SK-N-SH (cell line): Measurements from ENCODE around the gene TRAF2. TPM values are rescaled to one million over a fixed set of nuclear protein-coding genes. Genes with fewer than 3 reads are reported as not detected.

Experiments used
- CTCF ChIA-PET: fragments of 300-600, 350-600 bp; formaldehyde crosslinking; extraction: SDS; loops from one replicate; lab custom pipeline; 2021; lab: Yijun Ruan, JAX
- POLR2A ChIA-PET: fragments of 350-600 bp; sonication (Branson Sonifier 250); formaldehyde crosslinking; extraction: SDS; loops from one replicate; lab custom pipeline; 2020; ENCODE audit warnings: antibody characterized with exemption, inconsistent platforms; lab: Yijun Ruan, JAX
- DNase-seq: peaks from one replicate; pipeline ENCODE4 v3.0.0; 2012
- H2AFZ ChIP-seq: fragments of 200-600 bp; sonication (generic); 2 replicates; pipeline ENCODE4 v1.8.1; 2016; ENCODE audit warnings: antibody characterized with exemption, mild to moderate bottlenecking, low read depth
- H3F3A ChIP-seq: fragments of 200-600 bp; sonication (generic); replicated peaks from 2 replicates; pipeline ENCODE3; 2016; ENCODE audit warnings: antibody characterized with exemption, mild to moderate bottlenecking; ENCODE audit not compliant: insufficient read depth
- H3K27ac ChIP-seq, 2 experiments: fragments of 200-500 bp in 1 of 2; fragments of 200-600 bp in 1 of 2; sonication (Bioruptor generic) in 1 of 2; sonication (generic), shearing (Covaris generic) in 1 of 2; 2 replicates each; pipeline versions ENCODE4 v1.5.1 to v1.6.1; 2014 to 2016; ENCODE audit warnings: low read depth in 2 of 2, inconsistent platforms in 1 of 2, low read length in 1 of 2, mild to moderate bottlenecking in 1 of 2, mixed read lengths in 1 of 2
- H3K27me3 ChIP-seq: fragments of 200-600 bp; sonication (generic), shearing (Covaris generic); 2 replicates; pipeline ENCODE4 v1.6.1; 2016; ENCODE audit warnings: mixed run types; ENCODE audit not compliant: insufficient read depth
- H3K36me3 ChIP-seq, 2 experiments: fragments of 200-500 bp in 1 of 2; fragments of 200-600 bp in 1 of 2; sonication (Bioruptor generic) in 1 of 2; sonication (generic) in 1 of 2; replicated peaks in 1 of 2; 2 replicates each; pipeline versions ENCODE3 to v1.5.1; 2014 to 2016; ENCODE audit warnings: low read length in 1 of 2, mild to moderate bottlenecking in 1 of 2; ENCODE audit not compliant: insufficient read depth in 2 of 2, control insufficient read depth in 1 of 2
- H3K4me1 ChIP-seq, 2 experiments: fragments of 200-500 bp in 1 of 2; fragments of 200-600 bp in 1 of 2; sonication (Bioruptor generic) in 1 of 2; sonication (generic), shearing (Covaris generic) in 1 of 2; 2 replicates each; pipeline versions ENCODE4 v1.5.1 to v1.6.1; 2014 to 2016; ENCODE audit warnings: low read depth in 1 of 2, low read length in 1 of 2, mixed run types in 1 of 2; ENCODE audit not compliant: insufficient read depth in 2 of 2, control insufficient read depth in 1 of 2
- H3K4me2 ChIP-seq: fragments of 200-600 bp; sonication (generic), shearing (Covaris generic); 2 replicates; pipeline ENCODE4 v1.6.1; 2017; ENCODE audit warnings: mixed run types
- H3K4me3 ChIP-seq, 2 experiments: fragments of 200-500 bp in 1 of 2; fragments of 200-600 bp in 1 of 2; sonication (Bioruptor generic) in 1 of 2; sonication (generic), shearing (Covaris generic) in 1 of 2; 2 replicates each; pipeline versions ENCODE4 v1.5.1 to v1.8.1; 2014 to 2016; ENCODE audit warnings: low read depth in 2 of 2, inconsistent platforms in 1 of 2, low read length in 1 of 2, mild to moderate bottlenecking in 1 of 2, mixed read lengths in 1 of 2, moderate library complexity in 1 of 2
- H3K79me2 ChIP-seq: fragments of 200-600 bp; sonication (generic); 2 replicates; pipeline ENCODE4 v1.8.1; 2017; ENCODE audit warnings: mild to moderate bottlenecking; ENCODE audit not compliant: insufficient read depth
- H3K9ac ChIP-seq: fragments of 200-600 bp; sonication (generic); 2 replicates; pipeline ENCODE4 v1.6.1; 2017; ENCODE audit warnings: mixed run types
- H3K9me2 ChIP-seq: fragments of 200-600 bp; sonication (generic); 2 replicates; pipeline ENCODE4 v1.6.1; 2017; ENCODE audit warnings: mixed run types
- H3K9me3 ChIP-seq: fragments of 200-600 bp; sonication (generic); 2 replicates; pipeline ENCODE4 v1.6.1; 2017; ENCODE audit warnings: mixed run types, mild to moderate bottlenecking, moderate library complexity
- H4K20me1 ChIP-seq: fragments of 200-600 bp; sonication (generic); 2 replicates; pipeline ENCODE4 v1.6.1; 2017; ENCODE audit warnings: mild to moderate bottlenecking, mixed run types; ENCODE audit not compliant: insufficient read depth
- FOSL2 ChIP-seq: IDR thresholded peaks from 2 replicates; pipeline ENCODE4 v1.4.0; 2012; ENCODE audit warnings: low read depth, mild to moderate bottlenecking, moderate library complexity, borderline replicate concordance
- IRF3 ChIP-seq: fragments of 150-350 bp; IDR thresholded peaks from 2 replicates; pipeline ENCODE4 v1.6.1; 2016; ENCODE audit warnings: mild to moderate bottlenecking, low read depth, low read length
- MAX ChIP-seq: IDR thresholded peaks from 2 replicates; pipeline ENCODE4 v1.4.0; 2012; ENCODE audit warnings: low read depth
- RXRA ChIP-seq: IDR thresholded peaks from 2 replicates; pipeline ENCODE4 v1.4.0; 2012; ENCODE audit warnings: low read depth, mild to moderate bottlenecking, borderline replicate concordance
- TEAD4 ChIP-seq: IDR thresholded peaks from 2 replicates; pipeline ENCODE4 v1.4.0; 2012; ENCODE audit warnings: mild to moderate bottlenecking, borderline replicate concordance; ENCODE audit not compliant: insufficient read depth
- USF1 ChIP-seq: IDR thresholded peaks from 2 replicates; pipeline ENCODE4 v1.4.0; 2012; ENCODE audit warnings: low read depth, borderline replicate concordance
- USF2 ChIP-seq: fragments of 150-350 bp; IDR thresholded peaks from 2 replicates; pipeline ENCODE4 v1.6.1; 2017; ENCODE audit warnings: antibody characterized with exemption, low read length, low read depth, borderline replicate concordance
- YY1 ChIP-seq: IDR thresholded peaks from 2 replicates; pipeline ENCODE4 v1.4.0; 2012; ENCODE audit warnings: low read depth, mild to moderate bottlenecking
- ZBTB33 ChIP-seq: IDR thresholded peaks from 2 replicates; pipeline ENCODE4 v1.4.0; 2012; ENCODE audit warnings: low read depth, borderline replicate concordance
- WGBS: methylation state at CpG from one replicate; pipeline ENCODE4 v1.1.6; 2017; ENCODE audit warnings: low lambda C conversion rate; 5-methylcytosine and 5-hydroxymethylcytosine counted together
- polyA plus RNA-seq, 3 experiments: library from polyadenylated mRNA; depleted of rRNA; stranded (reverse); fragments of >200 nt; gene quantifications; 2 replicates each; pipeline ENCODE4 v1.2.3, GENCODE V29; 2012

TRAF2 gene
- polyA plus RNA-seq, 1 of the 3 experiments (the other 2 are of a cell fraction) = 15.4 TPM

- DNase-seq = no peak
- no peaks in the 10 kb centered on the region for H3F3A ChIP-seq
- CTCF ChIA-PET = interaction anchor here (1.0 to 1.8 kb wide), 8 partner anchors 10 to 190 kb away, joined by 3 to 9 read pairs (median 4); no protein-coding TSS in a partner anchor
- no peak for TF ChIP-seq FOSL2
- H3K4me1 ChIP-seq = peaks cover 0 to 8% of the 10 kb centered on the region in 2 experiments; a peak in 1 of 4 replicates
- no peak overlapping the region for H3K4me2 ChIP-seq
- POLR2A ChIA-PET = no interaction called here
- no peaks in the 10 kb centered on the region for H4K20me1 ChIP-seq
- H3K27ac ChIP-seq = no peak overlapping the region
- H3K36me3 ChIP-seq = no peaks in the 10 kb centered on the region
- no peak overlapping the region for H3K9ac ChIP-seq
- H3K9me2 ChIP-seq = no peaks in the 10 kb centered on the region
- WGBS = 52% methylated on average over 3 of the region's 28 CpGs
- no peak overlapping the region for H2AFZ ChIP-seq
- no peaks in the 10 kb centered on the region for H3K79me2 ChIP-seq
- H3K27me3 ChIP-seq = no peaks in the 10 kb centered on the region
- H3K4me3 ChIP-seq = no peak overlapping the region
- no peaks in the 10 kb centered on the region for H3K9me3 ChIP-seq
Measured at GRCh38 chr9:136958898-136959850, 72.9 kb downstream of the TRAF2 start.

- Histone ChIP-seq H3K9me3 (no peaks in the 10 kb centered on the region), H2AFZ (no peak overlapping the region), H3K9ac (no peak overlapping the region), H3K9me2 (no peaks in the 10 kb centered on the region), H3K36me3 (no peaks in the 10 kb centered on the region), H4K20me1 (no peaks in the 10 kb centered on the region), H3K79me2 (no peaks in the 10 kb centered on the region), H3K4me3 (no peak overlapping the region), H3K4me1 (peaks cover 0 to 8% of the 10 kb centered on the region in 2 experiments; a peak in 1 of 4 replicates), H3K27me3 (no peaks in the 10 kb centered on the region), H3K4me2 (no peak overlapping the region), H3K27ac (no peak overlapping the region), H3F3A (no peaks in the 10 kb centered on the region)
- WGBS = 81% methylated on average over 12 of the region's 19 CpGs
- POLR2A ChIA-PET = no interaction called here
- TF ChIP-seq IRF3 = no peak
- TF ChIP-seq YY1 = no peak
- TF ChIP-seq MAX = no peak
- no peak for TF ChIP-seq USF1
- no peak for TF ChIP-seq RXRA
- no peak for TF ChIP-seq TEAD4
- TF ChIP-seq ZBTB33 = no peak
- TF ChIP-seq USF2 = no peak
- TF ChIP-seq FOSL2 = no peak
- CTCF ChIA-PET = interaction anchor here (1.0 to 1.8 kb wide), 6 partner anchors 11 to 191 kb away, joined by 3 to 8 read pairs (median 4); no protein-coding TSS in a partner anchor
- DNase-seq = no peak
Measured at GRCh38 chr9:136960212-136960937, 74.1 kb downstream of the TRAF2 start.
